ENCODE measurements around the gene GPN3.
"Not testable (repeated sequence)": the region's sequence is repeated elsewhere in the genome, so short reads cannot be mapped to it uniquely, and the experiment has no call there.

Gene GPN3

GRCh38 chr12:110468214-110469048 is at the start of gene GPN3, which contains the start of gene FAM216A:
GPN3 (minus strand) TSS chr12:110468257; CDS start chr12:110468203, 54 bp downstream.
FAM216A (plus strand) TSS chr12:110468845; CDS start chr12:110468876, 31 bp downstream.
- FAIRE-seq = peak; percentile 84

GRCh38 chr12:110516995-110517394 is 48.9 kb upstream of the GPN3 start:
- FAIRE-seq = no peak

- FAIRE-seq = no peak
These were observed 46.3 kb upstream of the GPN3 start for GRCh38 chr12:110514363-110514762.

- no peak for FAIRE-seq
These were observed 45.8 kb upstream of the GPN3 start for GRCh38 chr12:110513842-110514241.

- FAIRE-seq = no peak
These were observed 40.1 kb upstream of the GPN3 start for GRCh38 chr12:110508071-110508586.

DNA sequence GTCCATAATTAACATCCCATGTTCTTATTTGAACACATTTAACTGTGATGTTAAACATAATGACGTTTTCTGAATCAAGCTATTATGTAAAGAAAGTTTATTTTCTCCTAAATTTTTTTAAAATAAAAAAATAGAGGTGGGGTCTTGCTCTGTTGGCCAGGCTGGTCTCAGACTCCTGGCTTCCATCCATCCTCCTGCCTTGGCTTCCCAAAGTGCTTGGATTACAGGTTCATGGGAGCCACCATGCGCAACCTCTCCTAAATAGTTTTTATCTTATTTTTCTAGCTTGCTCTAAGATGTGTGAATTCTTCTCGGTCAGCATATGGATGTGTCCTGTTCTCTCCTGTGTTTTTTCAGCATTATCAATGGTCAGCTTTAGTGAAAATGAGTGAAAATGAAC is 37.3 kb upstream of the GPN3 start:
- no peak for FAIRE-seq

DNA sequence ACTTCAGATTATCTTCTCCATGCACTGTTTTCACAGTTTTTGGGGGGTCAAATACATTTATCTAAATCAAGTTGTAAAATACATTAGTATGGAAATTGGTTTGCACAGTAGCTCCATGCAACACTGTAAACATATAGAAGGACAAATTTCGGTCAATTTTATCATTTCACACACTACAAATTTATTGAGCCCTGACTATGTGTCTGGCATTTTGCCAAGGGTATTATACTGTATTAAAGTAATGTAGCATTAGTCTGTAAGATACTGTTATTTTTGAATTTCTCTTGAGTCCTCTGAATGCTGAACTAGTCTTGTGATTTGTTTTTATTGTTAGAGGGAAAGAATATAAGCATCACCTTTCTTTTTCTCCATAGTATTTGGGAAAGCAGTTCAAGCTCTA is 35.4 kb upstream of the GPN3 start:
- no peak for FAIRE-seq

GRCh38 chr12:110501752-110502738 is 34.0 kb upstream of the GPN3 start, which contains the start of the genes RAD9B and VPS29:
RAD9B (plus strand) TSS chr12:110502331; CDS start chr12:110502338, 7 bp downstream.
VPS29 (minus strand) TSS chr12:110502111; CDS start chr12:110502051, 60 bp downstream.
- no peak for FAIRE-seq

GRCh38 chr12:110501399-110501751 is 33.3 kb upstream of the GPN3 start:
- FAIRE-seq = no peak

DNA sequence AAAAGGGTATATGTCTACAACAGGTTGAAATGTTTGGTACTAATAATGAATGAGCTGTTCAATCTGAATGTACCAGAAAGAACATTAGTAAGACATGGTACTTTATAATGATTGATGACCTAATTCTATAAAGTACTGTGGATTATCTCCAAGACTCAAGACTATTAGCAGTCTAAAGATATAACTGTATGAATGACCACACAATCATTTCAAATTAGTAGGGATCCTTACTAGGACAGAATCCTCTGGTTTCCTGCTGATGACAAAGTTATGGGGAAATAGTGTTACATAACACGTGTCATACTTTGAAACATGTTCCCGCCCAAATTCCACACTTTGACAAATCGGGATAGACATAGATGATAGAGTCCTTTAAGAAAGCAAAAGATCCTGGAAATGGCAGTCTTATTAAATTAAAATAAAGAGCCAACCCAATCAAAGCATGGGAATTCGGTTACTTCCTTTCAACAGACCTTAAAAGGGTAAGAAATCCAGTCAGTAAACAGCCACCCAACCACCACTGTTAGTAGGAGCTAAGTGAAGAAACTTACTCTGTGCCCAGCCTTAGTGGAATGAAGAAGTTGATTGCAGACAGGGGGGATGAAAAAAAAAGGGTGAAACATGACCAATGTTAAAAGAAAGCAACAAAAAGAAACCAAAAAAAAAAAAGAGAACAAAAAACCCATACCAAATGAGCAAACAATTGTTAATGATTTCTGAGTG is 31.1 kb upstream of the GPN3 start:
- FAIRE-seq = no peak

- no peak for FAIRE-seq
These were observed 7.4 kb upstream of the GPN3 start for GRCh38 chr12:110475426-110475825.

DNA sequence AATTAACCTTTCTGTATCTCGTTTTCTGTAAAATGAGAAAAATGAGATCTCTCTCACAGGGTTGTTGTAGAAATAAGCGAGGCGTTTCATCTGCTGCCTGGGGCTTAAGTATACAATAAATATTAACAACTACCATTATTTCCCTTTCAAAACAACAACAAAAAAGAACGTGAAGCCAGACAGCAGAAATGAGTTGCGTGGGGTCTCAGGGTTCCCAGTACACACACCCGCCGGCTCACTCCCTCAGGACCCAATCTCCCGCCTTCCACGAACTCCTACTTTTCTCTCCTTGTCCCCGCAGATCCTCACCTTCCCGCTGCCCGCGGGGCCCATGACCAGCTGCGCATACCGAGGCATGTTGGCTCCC is 227 bp downstream of the GPN3 start:
- no peak for FAIRE-seq

DNA sequence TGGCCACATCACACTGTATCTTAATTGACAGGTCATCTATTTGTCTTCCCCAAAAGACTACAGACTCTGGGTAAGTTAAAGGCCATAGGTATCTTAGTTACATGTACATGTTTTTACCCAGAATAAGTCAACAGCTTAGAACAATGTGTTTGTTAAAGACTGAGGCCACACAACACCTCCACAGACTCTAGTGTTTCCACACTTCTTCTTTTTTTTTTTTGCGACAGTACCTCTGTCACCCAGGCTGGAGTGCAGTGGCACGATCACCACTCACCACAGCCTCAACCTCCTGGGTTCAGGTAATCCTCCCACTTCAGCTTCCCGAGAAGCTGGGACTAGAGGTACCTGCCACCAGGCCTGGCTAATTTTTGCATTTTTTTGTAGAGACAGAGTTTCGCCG is 1.3 kb downstream of the GPN3 start:
- no peak for FAIRE-seq

DNA sequence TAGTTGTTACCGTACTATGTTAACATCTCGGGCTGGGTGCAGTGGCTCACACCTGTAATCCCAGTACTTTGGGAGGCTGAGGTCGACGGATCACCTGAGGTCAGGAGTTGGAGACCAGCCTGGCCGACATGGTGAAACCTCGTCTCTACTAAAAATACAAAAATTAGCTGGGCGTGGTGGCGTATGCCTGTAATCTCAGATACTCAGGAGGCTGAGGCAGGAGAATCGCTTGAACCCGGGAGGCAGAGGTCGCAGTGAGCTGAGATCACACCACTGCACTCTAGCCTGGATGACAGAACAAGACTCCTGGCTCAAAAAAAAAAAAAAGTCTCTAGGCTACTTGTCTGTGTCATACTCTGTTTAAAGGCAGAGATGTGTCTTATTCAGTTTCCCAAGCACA is 2.3 kb downstream of the GPN3 start:
- FAIRE-seq = not testable (repeated sequence)

DNA sequence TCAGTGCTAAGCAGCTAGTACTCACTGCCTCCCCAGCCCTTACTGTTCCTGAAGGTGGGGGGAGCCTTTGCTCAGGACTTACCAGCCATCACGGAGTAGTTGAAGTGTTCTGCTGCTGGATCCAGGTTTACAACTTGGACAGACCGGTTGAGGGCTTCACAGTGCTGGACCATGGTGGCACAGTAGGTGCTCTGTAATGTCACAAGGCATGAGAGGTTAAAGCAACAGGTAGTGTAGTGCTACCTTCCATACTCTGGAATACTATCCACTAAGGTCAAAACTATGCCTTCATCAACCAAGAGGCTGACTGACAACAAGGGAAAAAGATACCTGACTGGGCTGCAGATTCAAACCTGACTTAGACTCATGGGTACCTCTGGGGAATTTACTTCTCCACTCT is 3.0 kb downstream of the GPN3 start:
- FAIRE-seq = no peak

- FAIRE-seq = not testable (repeated sequence)
These were observed 6.9 kb downstream of the GPN3 start for GRCh38 chr12:110461189-110461588.

DNA sequence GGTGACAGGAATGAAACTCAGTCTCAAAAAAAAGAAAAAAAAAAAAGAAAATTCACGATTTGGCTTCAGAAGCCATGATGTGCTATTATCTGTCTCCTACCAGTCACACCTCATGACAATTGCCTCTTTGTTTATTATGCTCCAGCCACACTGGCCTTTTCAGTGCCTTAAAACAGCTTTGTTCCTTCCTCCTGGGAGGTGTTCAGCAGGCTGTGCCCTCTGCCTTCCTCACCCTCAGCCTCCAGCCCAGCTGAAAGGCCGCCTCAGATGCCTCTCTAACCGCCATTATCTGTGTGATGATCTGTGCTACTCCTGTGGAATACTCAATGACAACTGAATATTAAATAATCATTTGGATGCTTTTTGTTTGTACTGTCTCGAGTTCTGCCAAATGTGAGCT is 9.3 kb downstream of the GPN3 start:
- FAIRE-seq = no peak

GRCh38 chr12:110453569-110454296 is 14.3 kb downstream of the GPN3 start:
- FAIRE-seq = no peak

DNA sequence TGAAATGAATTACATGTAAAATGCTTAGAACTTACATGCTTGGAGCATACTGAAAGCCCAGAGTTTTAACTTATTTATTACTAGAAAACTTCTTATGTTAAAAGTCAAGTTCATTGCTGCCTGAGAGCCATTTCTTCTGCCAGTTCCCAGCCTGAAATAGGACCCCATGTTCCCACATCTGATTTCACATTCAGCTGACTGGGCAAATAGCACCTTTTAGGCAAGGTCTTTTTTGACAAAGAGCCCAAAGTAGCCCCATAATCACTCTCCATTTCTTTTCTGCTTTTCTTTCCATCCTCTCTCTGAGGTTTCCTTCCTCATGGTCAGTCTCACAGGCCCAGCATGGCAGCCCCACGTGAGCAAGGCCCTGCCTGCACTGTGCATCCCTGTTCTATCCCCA is 16.8 kb downstream of the GPN3 start:
- FAIRE-seq = no peak

DNA sequence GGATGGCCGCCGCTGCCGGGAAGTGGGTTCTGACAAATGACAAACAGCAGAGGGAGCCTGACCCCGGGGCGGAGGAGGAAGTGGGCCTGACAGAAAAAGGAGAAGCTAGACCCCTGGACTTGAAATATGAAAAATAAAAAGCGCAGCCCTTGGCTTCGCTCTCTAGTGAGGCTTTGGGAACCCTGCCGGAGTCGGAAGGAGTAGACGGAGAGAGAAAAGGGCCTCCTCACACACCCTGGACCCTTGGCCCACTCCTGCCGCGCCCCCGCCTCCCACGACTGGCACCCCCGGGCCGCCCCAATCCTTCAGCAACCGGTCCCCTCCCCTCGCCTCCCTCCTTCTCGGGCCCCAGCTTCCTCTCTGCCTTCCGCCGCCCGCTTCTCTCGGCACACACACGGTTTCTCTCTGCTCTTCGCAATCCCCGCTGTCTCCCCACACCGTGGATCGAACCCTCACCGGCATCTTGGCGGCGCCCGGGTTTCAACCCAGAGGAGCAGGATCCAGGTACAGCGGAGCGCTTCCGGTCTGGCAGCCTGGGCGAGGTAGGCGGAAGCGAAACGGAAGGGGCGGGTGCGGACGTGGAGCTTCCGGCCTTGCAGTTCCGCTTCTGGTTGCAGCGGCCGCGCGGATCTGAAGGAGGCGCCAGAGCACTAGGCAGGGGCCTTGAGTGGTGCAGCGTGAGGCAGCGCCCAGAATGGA is 18.1 kb downstream of the GPN3 start, which contains the start of gene ARPC3:
Gene ARPC3 (minus strand): TSS at position 539 of the 699 bp plus-strand sequence. CDS start 77 bp downstream, at position 462.
- FAIRE-seq = no peak

- no peak for FAIRE-seq
These were observed 23.6 kb downstream of the GPN3 start for GRCh38 chr12:110444455-110444854.
